ENCODE data around the gene FIBCD1. TPM values are rescaled to one million over a fixed set of nuclear protein-coding genes. Genes with fewer than 3 reads are reported as not detected.

Gene FIBCD1
- total RNA-seq, 1 donor = 5.1 TPM

DNA sequence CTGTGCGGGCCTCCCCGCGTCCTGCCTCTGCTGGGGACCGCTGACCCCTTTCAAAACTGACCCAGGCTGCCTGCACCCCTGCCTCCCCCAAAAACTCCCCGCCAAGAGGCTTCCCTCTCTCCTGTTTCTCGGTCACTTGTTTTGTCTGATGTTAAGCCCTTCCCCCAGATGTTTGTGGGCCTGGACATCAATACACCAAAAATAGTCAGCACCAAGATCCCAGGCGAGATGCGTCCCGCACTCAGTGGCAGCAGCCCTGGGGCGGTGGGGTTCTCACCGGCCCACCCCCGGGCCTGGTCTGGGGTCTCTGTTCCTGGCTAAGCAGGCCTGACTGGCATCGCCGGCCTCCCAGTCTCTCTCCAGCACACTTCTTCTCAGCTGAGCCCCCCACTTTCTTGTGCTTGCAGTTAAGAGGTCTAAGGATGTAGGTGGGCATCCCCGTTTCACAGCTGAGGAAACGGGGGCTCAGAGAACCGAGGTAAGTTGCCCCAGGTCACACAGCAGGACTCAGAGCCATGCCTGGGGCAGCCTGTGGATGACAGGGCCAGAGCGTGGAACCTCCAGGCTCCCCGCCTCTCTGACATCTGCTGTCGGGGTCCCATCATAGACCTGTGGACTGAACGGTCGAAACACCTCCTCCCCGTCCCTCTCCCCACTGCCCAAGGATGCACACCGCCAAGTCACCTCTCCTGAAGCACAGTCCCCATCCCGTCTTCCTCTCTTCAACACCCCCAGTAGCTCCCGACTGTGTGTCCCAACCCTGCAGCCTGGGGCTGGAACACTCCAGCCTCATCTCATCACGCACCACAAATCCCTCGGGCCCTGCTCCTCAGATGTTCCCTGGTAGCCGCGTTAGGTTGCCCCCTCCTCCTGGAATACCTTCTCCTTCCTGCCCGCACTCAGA is 16.8 kb downstream of the FIBCD1 start:
- TF ChIP-seq, protein P1, sequence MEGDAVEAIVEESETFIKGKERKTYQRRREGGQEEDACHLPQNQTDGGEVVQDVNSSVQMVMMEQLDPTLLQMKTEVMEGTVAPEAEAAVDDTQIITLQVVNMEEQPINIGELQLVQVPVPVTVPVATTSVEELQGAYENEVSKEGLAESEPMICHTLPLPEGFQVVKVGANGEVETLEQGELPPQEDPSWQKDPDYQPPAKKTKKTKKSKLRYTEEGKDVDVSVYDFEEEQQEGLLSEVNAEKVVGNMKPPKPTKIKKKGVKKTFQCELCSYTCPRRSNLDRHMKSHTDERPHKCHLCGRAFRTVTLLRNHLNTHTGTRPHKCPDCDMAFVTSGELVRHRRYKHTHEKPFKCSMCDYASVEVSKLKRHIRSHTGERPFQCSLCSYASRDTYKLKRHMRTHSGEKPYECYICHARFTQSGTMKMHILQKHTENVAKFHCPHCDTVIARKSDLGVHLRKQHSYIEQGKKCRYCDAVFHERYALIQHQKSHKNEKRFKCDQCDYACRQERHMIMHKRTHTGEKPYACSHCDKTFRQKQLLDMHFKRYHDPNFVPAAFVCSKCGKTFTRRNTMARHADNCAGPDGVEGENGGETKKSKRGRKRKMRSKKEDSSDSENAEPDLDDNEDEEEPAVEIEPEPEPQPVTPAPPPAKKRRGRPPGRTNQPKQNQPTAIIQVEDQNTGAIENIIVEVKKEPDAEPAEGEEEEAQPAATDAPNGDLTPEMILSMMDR (IDR thresholded peaks at IDR 0.05; ENCODE audit: extremely low read depth, low read depth, low read length) = no peak
- no peak overlapping the region for H3K4me2 ChIP-seq (ENCODE audit: insufficient read depth, low read length)
- no peaks in the 10 kb centered on the region for H3K9me3 ChIP-seq (ENCODE audit: low read depth, low read length)
- no peak overlapping the region for H2AFZ ChIP-seq (ENCODE audit: low read length)
- H3K27ac ChIP-seq (ENCODE audit: low read depth, low read length) = no peak overlapping the region
- H4K20me1 ChIP-seq (ENCODE audit: insufficient read depth, low read length) = no peaks in the 10 kb centered on the region
- no peaks in the 10 kb centered on the region for H3K79me2 ChIP-seq (ENCODE audit: insufficient read depth, low read length)
- peaks cover 13% of the 10 kb centered on the region for H3K27me3 ChIP-seq (ENCODE audit: insufficient read depth, low read length)
- H3K4me1 ChIP-seq (ENCODE audit: insufficient read depth, low read length) = no peaks in the 10 kb centered on the region
- H3K36me3 ChIP-seq (ENCODE audit: insufficient read depth, low read length) = no peaks in the 10 kb centered on the region
- peak; percentile 88 for DNase-seq (ENCODE audit: insufficient read length, low spot score, missing footprints)
- no peak overlapping the region for H3K4me3 ChIP-seq (ENCODE audit: insufficient read depth, low read length)

DNA sequence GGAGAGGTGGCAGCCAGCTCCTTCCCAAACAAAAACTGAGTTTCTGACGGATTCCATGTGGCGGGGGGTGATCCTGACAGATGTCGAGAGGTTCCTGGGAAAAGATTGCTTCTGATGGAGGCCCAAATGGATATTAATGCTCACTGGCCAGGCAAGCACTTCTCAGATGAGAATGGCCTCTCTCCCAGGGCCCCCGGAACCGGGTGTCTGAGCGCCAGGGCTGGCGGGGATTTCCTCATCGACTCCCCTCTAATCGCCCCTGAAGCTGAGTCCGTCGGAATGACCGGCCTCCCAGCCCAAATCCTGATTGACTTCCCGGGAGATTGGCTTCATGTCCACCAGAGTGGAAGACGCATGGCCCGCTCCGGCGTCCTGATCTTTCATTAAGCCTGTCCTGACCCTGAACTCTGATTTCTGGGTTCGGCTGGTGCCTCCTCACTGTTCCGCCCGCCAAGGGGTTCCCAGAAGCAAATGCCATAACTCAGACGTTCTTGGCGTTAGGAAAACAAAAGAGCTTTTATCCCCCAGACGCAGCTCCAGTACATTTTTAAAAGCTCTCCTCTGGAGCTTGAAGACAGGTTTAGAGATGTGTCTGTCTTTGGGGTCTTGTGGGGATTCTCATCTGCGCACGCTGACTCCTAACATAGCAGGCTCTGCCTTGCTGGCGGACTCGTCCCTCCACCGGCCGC is 17.6 kb downstream of the FIBCD1 start:
- Histone ChIP-seq H3K36me3 (ENCODE audit: insufficient read depth, low read length) (no peaks in the 10 kb centered on the region), H3K27ac (ENCODE audit: low read depth, low read length) (no peak overlapping the region), H3K4me2 (ENCODE audit: insufficient read depth, low read length) (no peak overlapping the region), H2AFZ (ENCODE audit: low read length) (no peak overlapping the region), H3K9me3 (ENCODE audit: low read depth, low read length) (no peaks in the 10 kb centered on the region), H3K4me1 (ENCODE audit: insufficient read depth, low read length) (no peaks in the 10 kb centered on the region), H3K27me3 (ENCODE audit: insufficient read depth, low read length) (peaks cover 13% of the 10 kb centered on the region), H3K4me3 (ENCODE audit: insufficient read depth, low read length) (no peak overlapping the region), H4K20me1 (ENCODE audit: insufficient read depth, low read length) (no peaks in the 10 kb centered on the region), H3K79me2 (ENCODE audit: insufficient read depth, low read length) (no peaks in the 10 kb centered on the region)
- DNase-seq (ENCODE audit: insufficient read length, low spot score, missing footprints) = peak; percentile 92
- TF ChIP-seq, protein P1 (IDR thresholded peaks at IDR 0.05; ENCODE audit: extremely low read depth, low read depth, low read length) = no peak

DNA sequence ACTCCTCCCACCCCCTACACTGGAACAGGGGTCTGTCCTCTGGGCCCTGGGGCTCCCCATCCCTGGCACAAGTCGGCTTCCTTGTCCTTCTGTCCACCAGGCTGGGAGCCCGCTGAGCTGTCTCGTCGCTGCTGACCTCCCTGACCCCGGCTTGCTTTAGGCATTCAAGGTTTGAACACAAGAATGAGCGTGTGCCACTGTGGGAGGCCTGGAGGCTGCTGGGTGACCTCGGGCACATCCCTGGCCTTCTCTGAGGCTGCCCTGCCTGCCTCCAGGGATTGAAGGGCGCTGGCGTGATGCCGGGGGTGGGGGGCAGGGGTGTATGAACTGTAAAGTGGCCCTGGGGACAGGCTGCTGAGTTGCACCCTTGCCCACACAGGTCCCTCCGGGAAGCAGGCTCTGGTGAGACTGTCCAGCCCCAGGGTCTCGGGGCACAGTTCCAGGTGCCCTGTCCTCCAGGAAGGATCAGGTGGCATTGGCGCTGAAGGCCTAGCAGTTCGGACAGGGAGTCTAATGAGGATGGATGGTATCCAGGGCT is 18.2 kb downstream of the FIBCD1 start:
- TF ChIP-seq, protein P1 (IDR thresholded peaks at IDR 0.05; ENCODE audit: extremely low read depth, low read depth, low read length) = no peak
- H3K36me3 ChIP-seq (ENCODE audit: insufficient read depth, low read length) = no peaks in the 10 kb centered on the region
- H4K20me1 ChIP-seq (ENCODE audit: insufficient read depth, low read length) = no peaks in the 10 kb centered on the region

DNA sequence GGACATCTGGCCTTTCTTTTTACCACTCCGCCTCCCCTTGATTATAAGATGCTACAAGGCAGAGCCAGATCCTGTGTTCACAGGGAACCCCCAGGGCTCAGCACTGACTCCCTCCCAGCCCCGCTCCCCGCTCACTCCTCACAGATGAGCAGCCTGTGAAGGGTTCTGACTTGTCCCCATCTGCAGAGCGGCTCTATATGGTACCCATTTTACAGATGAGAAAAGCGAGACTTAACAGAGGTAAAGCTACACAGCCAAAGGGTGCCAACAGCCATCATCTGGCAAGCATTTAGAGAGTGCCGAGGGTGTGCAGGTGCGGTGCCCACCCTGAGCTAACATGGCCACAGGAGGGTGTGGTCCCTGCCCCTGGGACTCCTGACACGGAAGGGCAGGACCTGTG is 18.8 kb downstream of the FIBCD1 start:
- no peak overlapping the region for H3K4me2 ChIP-seq (ENCODE audit: insufficient read depth, low read length)
- no peak for DNase-seq (ENCODE audit: insufficient read length, low spot score, missing footprints)

More for the DNA sequence above, 18.2 kb downstream of the FIBCD1 start:
- Histone ChIP-seq H3K4me1 (ENCODE audit: insufficient read depth, low read length) (no peaks in the 10 kb centered on the region), H3K27ac (ENCODE audit: low read depth, low read length) (no peak overlapping the region), H3K79me2 (ENCODE audit: insufficient read depth, low read length) (no peaks in the 10 kb centered on the region), H3K4me2 (ENCODE audit: insufficient read depth, low read length) (no peak overlapping the region), H2AFZ (ENCODE audit: low read length) (no peak overlapping the region), H3K9me3 (ENCODE audit: low read depth, low read length) (no peaks in the 10 kb centered on the region), H3K27me3 (ENCODE audit: insufficient read depth, low read length) (peaks cover 13% of the 10 kb centered on the region), H3K4me3 (ENCODE audit: insufficient read depth, low read length) (no peak overlapping the region)
- DNase-seq (ENCODE audit: insufficient read length, low spot score, missing footprints) = peak; percentile 86

More for the DNA sequence above, 18.8 kb downstream of the FIBCD1 start:
- Histone ChIP-seq H3K4me3 (ENCODE audit: insufficient read depth, low read length) (no peak overlapping the region), H3K4me1 (ENCODE audit: insufficient read depth, low read length) (no peaks in the 10 kb centered on the region), H3K27me3 (ENCODE audit: insufficient read depth, low read length) (peaks cover 13% of the 10 kb centered on the region), H3K36me3 (ENCODE audit: insufficient read depth, low read length) (no peaks in the 10 kb centered on the region), H4K20me1 (ENCODE audit: insufficient read depth, low read length) (no peaks in the 10 kb centered on the region), H3K27ac (ENCODE audit: low read depth, low read length) (no peak overlapping the region), H3K9me3 (ENCODE audit: low read depth, low read length) (no peaks in the 10 kb centered on the region), H3K79me2 (ENCODE audit: insufficient read depth, low read length) (no peaks in the 10 kb centered on the region), H2AFZ (ENCODE audit: low read length) (no peak overlapping the region)
- TF ChIP-seq, protein P1 (IDR thresholded peaks at IDR 0.05; ENCODE audit: extremely low read depth, low read depth, low read length) = no peak
